ENCODE results near the gene POTEM. TPM values are rescaled to one million over a fixed set of nuclear protein-coding genes. Genes with fewer than 3 reads are reported as not detected.
"Not testable (repeated sequence)": the region's sequence is repeated elsewhere in the genome, so short reads cannot be mapped to it uniquely, and the experiment has no call there.

The POTEM gene
- total RNA-seq (2014; rRNA removed) = not detected in 2 replicates
- not detected for polyA plus RNA-seq (2012)

- DNase-seq (ENCODE audit: low read depth) = not testable (repeated sequence)
Observed at GRCh38 chr14:18967134-18967533, at the start of gene POTEM. POTEM (plus strand) TSS chr14:18967434; CDS start chr14:18967486, 52 bp downstream.

- DNase-seq (ENCODE audit: low read depth) = not testable (repeated sequence)
Observed at GRCh38 chr14:18918345-18918744, 48.9 kb upstream of the POTEM start.

- not testable (repeated sequence) for DNase-seq (ENCODE audit: low read depth)
Observed at GRCh38 chr14:18920052-18920451, 47.2 kb upstream of the POTEM start.

- DNase-seq (ENCODE audit: low read depth) = not testable (repeated sequence)
Observed at GRCh38 chr14:18921055-18921701, 46.1 kb upstream of the POTEM start.

GRCh38 chr14:18936848-18937247 lies 30.4 kb upstream of the POTEM start:
- DNase-seq (ENCODE audit: low read depth) = not testable (repeated sequence)

GRCh38 chr14:18938733-18939132 lies 28.5 kb upstream of the POTEM start:
- not testable (repeated sequence) for DNase-seq (ENCODE audit: low read depth)

GRCh38 chr14:18949939-18950338 lies 17.3 kb upstream of the POTEM start:
- DNase-seq (ENCODE audit: low read depth) = not testable (repeated sequence)

GRCh38 chr14:18953085-18953484 lies 14.1 kb upstream of the POTEM start:
- DNase-seq (ENCODE audit: low read depth) = not testable (repeated sequence)

GRCh38 chr14:18955816-18956215 lies 11.4 kb upstream of the POTEM start:
- not testable (repeated sequence) for DNase-seq (ENCODE audit: low read depth)

- DNase-seq (ENCODE audit: low read depth) = not testable (repeated sequence)
Observed at GRCh38 chr14:18961576-18961975, 5.7 kb upstream of the POTEM start.

GRCh38 chr14:18962143-18962542 lies 5.1 kb upstream of the POTEM start:
- DNase-seq (ENCODE audit: low read depth) = not testable (repeated sequence)

- DNase-seq (ENCODE audit: low read depth) = not testable (repeated sequence)
Observed at GRCh38 chr14:18963276-18963675, 4.0 kb upstream of the POTEM start.

- DNase-seq (ENCODE audit: low read depth) = not testable (repeated sequence)
Observed at GRCh38 chr14:18964878-18965277, 2.4 kb upstream of the POTEM start.

- not testable (repeated sequence) for DNase-seq (ENCODE audit: low read depth)
Observed at GRCh38 chr14:19002566-19002965, 35.3 kb downstream of the POTEM start.

GRCh38 chr14:19006490-19006889 lies 39.3 kb downstream of the POTEM start:
- DNase-seq (ENCODE audit: low read depth) = not testable (repeated sequence)

- not testable (repeated sequence) for DNase-seq (ENCODE audit: low read depth)
Observed at GRCh38 chr14:19007678-19008077, 40.4 kb downstream of the POTEM start.

GRCh38 chr14:19011029-19011428 lies 43.8 kb downstream of the POTEM start:
- not testable (repeated sequence) for DNase-seq (ENCODE audit: low read depth)

GRCh38 chr14:19011703-19012102 lies 44.5 kb downstream of the POTEM start:
- DNase-seq (ENCODE audit: low read depth) = not testable (repeated sequence)

- not testable (repeated sequence) for DNase-seq (ENCODE audit: low read depth)
Observed at GRCh38 chr14:19015185-19015584, 48.0 kb downstream of the POTEM start.

GRCh38 chr14:19025080-19025589 lies 57.9 kb downstream of the POTEM start:
- not testable (repeated sequence) for DNase-seq (ENCODE audit: low read depth)

GRCh38 chr14:19026649-19027351 lies 59.6 kb downstream of the POTEM start:
- DNase-seq (ENCODE audit: low read depth) = not testable (repeated sequence)

GRCh38 chr14:19027895-19028294 lies 60.7 kb downstream of the POTEM start:
- DNase-seq (ENCODE audit: low read depth) = not testable (repeated sequence)

All from LHCN-M2 (cell line).